Upper lobe of left lung (tissue), 6 donors: ENCODE measurements around the gene STOML1. TPM values are rescaled to one million over a fixed set of nuclear protein-coding genes. Genes with fewer than 3 reads are reported as not detected.
A peak's percentile ranks its signal among the peaks of the same experiment; 100 is the strongest.

Experiments used
- ATAC-seq, 2 donors: fragments of 200-7000 bp; cut with Tn5 transposase; one replicate each; pipeline ENCODE4 v1.9.1; 2022; ENCODE audit warnings: mild to moderate bottlenecking in 2 of 2, moderate library complexity in 2 of 2; ENCODE audit not compliant: low FRiP score in 2 of 2
- DNase-seq, 2 donors: peaks; one replicate each; pipeline ENCODE4 v3.0.0-alpha.2; 2019 to 2020
- H3K27ac ChIP-seq, 4 donors: fragments of 200-600 bp; sonication (generic); one replicate each; pipeline ENCODE4 v1.5.1; 2016 to 2019
- H3K27me3 ChIP-seq, 4 donors: fragments of 200-600 bp; sonication (generic); one replicate each; pipeline ENCODE4 v1.5.1; 2017 to 2019
- H3K36me3 ChIP-seq, 4 donors: fragments of 200-600 bp; sonication (generic); one replicate each; pipeline ENCODE4 v1.5.1; 2016 to 2019
- H3K4me1 ChIP-seq, 4 donors: fragments of 200-600 bp; sonication (generic); one replicate each; pipeline ENCODE4 v1.5.1; 2018 to 2019
- H3K4me3 ChIP-seq, 4 donors: fragments of 200-600 bp; sonication (generic); one replicate each; pipeline ENCODE4 v1.5.1; 2017 to 2019; ENCODE audit warnings: mild to moderate bottlenecking in 2 of 4, moderate library complexity in 1 of 4
- H3K9me3 ChIP-seq, 4 donors: fragments of 200-600 bp; sonication (generic); one replicate each; pipeline ENCODE4 v1.5.1; 2018 to 2019
- EP300 ChIP-seq, 4 donors: sonication (generic); formaldehyde crosslinking; IDR thresholded peaks; one replicate each; pipeline ENCODE4 v1.5.1; 2017; ENCODE audit warnings: antibody characterized with exemption in 4 of 4, control low read depth in 2 of 4
- POLR2A ChIP-seq, 4 donors: fragments of 450-650 bp; IDR thresholded peaks; one replicate each; pipeline ENCODE4 v1.5.1; 2016 to 2017; ENCODE audit warnings: antibody characterized with exemption in 4 of 4, mild to moderate bottlenecking in 2 of 4
- POLR2AphosphoS5 ChIP-seq, 2 donors: sonication (generic); formaldehyde crosslinking; IDR thresholded peaks; one replicate each; pipeline ENCODE4 v1.5.1; 2017; ENCODE audit warnings: antibody characterized with exemption in 2 of 2
- WGBS, 2 donors: methylation state at CpG; one replicate each; pipeline ENCODE4 v1.1.5; 2017 to 2018; 5-methylcytosine and 5-hydroxymethylcytosine counted together
- total RNA-seq, 6 donors: library from RNA; depleted of rRNA in 4 of 6; stranded (reverse); fragments of >200 nt in 4 of 6; gene quantifications; one replicate each; pipeline versions ENCODE4 v1.1.0 to v1.2.1, GENCODE V29; 2016 to 2021
- TF ChIP-seq, protein P1 (sequence below), 6 experiments: fragments of 450-650 bp in 4 of 6; fragments of 200-600 bp in 2 of 6; sonication (generic) in 2 of 6; IDR thresholded peaks; one replicate each; pipeline ENCODE4 v1.5.1; 2016 to 2019; ENCODE audit warnings: antibody characterized with exemption in 6 of 6
- donor health status: DM: no; HTN: no; CAD: no; lungs with moderate emphysema.
- donor health status: DM: no; HTN: yes; CAD: no; lungs with severe emphysema.

The STOML1 gene, protein sequence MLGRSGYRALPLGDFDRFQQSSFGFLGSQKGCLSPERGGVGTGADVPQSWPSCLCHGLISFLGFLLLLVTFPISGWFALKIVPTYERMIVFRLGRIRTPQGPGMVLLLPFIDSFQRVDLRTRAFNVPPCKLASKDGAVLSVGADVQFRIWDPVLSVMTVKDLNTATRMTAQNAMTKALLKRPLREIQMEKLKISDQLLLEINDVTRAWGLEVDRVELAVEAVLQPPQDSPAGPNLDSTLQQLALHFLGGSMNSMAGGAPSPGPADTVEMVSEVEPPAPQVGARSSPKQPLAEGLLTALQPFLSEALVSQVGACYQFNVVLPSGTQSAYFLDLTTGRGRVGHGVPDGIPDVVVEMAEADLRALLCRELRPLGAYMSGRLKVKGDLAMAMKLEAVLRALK
- 10 to 100 TPM; 12.2 to 23.3 (median 18.3) TPM for total RNA-seq

DNA sequence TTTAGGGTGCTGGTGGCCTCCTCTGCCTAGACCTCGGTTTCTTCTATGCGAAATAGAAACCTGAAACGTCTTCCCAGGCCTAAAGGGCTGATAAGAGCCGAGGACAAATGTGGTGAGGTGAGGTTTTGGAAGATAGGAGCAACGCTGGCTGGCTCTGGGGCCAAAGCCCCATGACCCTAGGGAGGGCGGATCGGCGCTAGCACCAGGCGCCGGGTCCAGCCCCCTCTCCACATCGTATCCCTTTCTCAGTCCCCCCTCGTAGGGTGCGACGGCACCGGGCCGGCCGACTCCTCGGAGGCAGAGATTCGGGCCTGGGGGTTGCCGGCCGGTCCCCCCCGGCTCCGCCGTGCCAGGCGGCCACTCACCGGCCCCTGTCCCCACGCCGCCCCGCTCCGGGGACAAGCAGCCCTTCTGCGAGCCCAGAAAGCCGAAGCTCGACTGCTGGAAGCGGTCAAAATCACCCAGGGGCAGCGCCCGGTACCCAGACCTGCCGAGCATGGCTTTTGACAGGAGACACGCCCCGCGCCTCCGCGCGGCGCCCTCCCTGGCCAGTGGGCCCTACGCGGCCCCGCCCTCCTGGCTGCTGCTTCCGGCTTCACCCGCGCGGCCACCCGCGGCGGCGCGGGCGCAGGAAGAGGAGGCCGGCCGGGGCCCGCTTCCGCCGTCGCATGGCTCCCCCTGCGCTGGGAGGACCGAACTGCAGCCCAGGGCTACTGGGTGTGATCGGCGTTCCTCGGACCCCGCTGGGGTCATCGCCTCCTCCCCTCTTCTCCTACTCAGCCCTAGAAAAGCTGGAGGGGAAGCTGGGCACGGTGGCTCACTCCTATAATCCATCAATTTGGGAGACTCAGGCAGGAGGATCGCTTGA, at the start of gene STOML1:
Gene STOML1 (minus strand): TSS at position 570 of the 868 bp plus-strand sequence. CDS start 72 bp downstream, at position 498.
- H3K27ac ChIP-seq: peak within 1 kb of the TSS; percentile 92 to 99 (median 96)
- peaks cover 0 to 6% (median 2%) of the 10 kb centered on the region in 4 donors for H3K36me3 ChIP-seq
- WGBS, 2 donors: 1 to 2% methylated on average over 11 to 38 of the region's 72 CpGs
- DNase-seq (peak; percentile 97 to 99), ATAC-seq (peak; percentile 93 to 94)
- H3K9me3 ChIP-seq: no peaks in the 10 kb centered on the region
- H3K4me3 ChIP-seq: peak within 1 kb of the TSS; percentile 76 to 93 (median 82)
- H3K4me1 ChIP-seq: peaks cover 70 to 82% (median 79%) of the 10 kb centered on the region in 4 donors
- H3K27me3 ChIP-seq: no peaks in the 10 kb centered on the region
- TF ChIP-seq EP300 (IDR thresholded peaks at IDR 0.05) (no peak), POLR2A (IDR thresholded peaks at IDR 0.05) (peak in 2 of 4 donors; percentile 37 to 80), POLR2AphosphoS5 (IDR thresholded peaks at IDR 0.05) (peak; percentile 69 to 79)
- TF ChIP-seq, protein P1, sequence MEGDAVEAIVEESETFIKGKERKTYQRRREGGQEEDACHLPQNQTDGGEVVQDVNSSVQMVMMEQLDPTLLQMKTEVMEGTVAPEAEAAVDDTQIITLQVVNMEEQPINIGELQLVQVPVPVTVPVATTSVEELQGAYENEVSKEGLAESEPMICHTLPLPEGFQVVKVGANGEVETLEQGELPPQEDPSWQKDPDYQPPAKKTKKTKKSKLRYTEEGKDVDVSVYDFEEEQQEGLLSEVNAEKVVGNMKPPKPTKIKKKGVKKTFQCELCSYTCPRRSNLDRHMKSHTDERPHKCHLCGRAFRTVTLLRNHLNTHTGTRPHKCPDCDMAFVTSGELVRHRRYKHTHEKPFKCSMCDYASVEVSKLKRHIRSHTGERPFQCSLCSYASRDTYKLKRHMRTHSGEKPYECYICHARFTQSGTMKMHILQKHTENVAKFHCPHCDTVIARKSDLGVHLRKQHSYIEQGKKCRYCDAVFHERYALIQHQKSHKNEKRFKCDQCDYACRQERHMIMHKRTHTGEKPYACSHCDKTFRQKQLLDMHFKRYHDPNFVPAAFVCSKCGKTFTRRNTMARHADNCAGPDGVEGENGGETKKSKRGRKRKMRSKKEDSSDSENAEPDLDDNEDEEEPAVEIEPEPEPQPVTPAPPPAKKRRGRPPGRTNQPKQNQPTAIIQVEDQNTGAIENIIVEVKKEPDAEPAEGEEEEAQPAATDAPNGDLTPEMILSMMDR (IDR thresholded peaks at IDR 0.05): peak; percentile 97 to 99 (median 98)

DNA sequence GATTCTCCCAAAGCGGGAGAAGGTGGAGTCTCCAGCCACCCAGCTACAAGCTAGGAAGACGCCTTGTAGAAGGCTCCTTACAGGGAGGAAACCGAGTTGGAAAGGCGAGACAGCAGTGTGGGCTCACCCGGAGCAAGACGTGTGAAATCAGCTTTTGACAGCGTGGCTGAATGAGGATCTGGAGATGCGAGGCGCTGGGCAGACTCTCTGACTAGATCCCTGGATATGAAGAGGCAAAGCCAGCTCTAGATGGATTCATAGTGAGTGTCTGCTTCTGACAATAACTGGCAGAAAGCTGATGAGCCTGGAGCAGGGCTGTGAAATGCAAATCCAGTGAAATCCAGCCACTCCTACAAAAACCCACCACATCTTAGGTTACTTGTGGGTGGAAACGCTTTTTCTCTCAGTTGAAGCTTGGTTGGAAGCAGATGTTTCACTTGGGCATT, 49.2 kb upstream of the STOML1 start:
- peaks cover 0 to 68% (median 29%) of the 10 kb centered on the region in 4 donors for H3K36me3 ChIP-seq
- 89 to 90% methylated on average over 9 to 10 of the region's 10 CpGs for WGBS, 2 donors

DNA sequence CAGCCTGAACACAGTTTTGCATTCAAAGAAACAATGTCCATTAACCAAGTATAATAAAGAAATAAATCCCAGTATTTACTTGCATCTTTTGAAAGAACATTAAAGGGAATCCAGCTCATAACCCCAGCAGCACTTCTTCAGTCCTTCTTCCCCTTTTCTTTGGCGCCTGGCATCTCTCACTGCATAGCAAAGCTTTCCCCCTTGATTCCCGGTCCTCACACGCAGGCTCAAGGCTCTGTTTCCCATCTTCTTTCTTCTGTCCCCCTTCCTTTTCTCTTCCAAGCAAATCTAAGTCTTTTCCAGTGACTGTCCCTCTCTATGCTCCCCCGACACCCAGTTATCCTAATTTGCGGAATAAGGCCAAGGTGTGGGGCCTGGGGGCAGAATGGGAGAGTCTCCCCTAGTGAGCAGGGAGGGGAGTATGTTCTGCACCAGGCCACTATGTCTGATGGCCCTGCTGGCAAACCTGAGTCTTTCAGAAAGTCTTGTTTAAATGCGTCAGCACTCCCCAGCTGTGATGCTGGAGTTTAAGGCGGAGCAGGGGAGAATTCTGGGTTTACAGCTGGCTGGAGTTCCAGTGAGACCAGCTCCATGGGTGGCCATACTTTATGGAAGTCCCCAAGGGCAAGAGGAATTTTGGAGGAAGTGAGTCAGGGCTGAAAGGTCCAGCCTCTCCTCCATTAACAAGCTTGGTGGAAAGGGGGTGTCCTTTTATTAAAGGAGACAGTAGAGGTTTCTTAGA, 48.2 kb upstream of the STOML1 start:
- ATAC-seq (peak in 1 of 2 donors; percentile 82), DNase-seq (no peak)
- peaks cover 27 to 33% (median 32%) of the 10 kb centered on the region in 4 donors for H3K4me1 ChIP-seq
- H3K4me3 ChIP-seq: no peak overlapping the region
- peak overlapping the region; percentile 48 to 65 (median 60) for H3K27ac ChIP-seq
- no peaks in the 10 kb centered on the region for H3K27me3 ChIP-seq
- TF ChIP-seq POLR2AphosphoS5 (IDR thresholded peaks at IDR 0.05): peak in 1 of 2 donors; percentile 41
- TF ChIP-seq, protein P1 (IDR thresholded peaks at IDR 0.05): no peak
- peaks cover 2 to 78% (median 38%) of the 10 kb centered on the region in 4 donors for H3K36me3 ChIP-seq
- 85 to 86% methylated on average over 7 of the region's 7 CpGs for WGBS, 2 donors
- H3K9me3 ChIP-seq: no peaks in the 10 kb centered on the region

More for the DNA sequence above, 49.2 kb upstream of the STOML1 start:
- ATAC-seq: no peak
- H3K4me3 ChIP-seq: no peak overlapping the region
- peaks cover 23 to 33% (median 32%) of the 10 kb centered on the region in 4 donors for H3K4me1 ChIP-seq
- no peak for DNase-seq
- H3K9me3 ChIP-seq: no peaks in the 10 kb centered on the region
- no peaks in the 10 kb centered on the region for H3K27me3 ChIP-seq
- H3K27ac ChIP-seq: peak overlapping the region in 3 of 4 donors; percentile 55 to 65 (median 64)
- TF ChIP-seq, protein P1 (IDR thresholded peaks at IDR 0.05): no peak
- TF ChIP-seq POLR2A (IDR thresholded peaks at IDR 0.05): no peak
- no peak for TF ChIP-seq POLR2AphosphoS5 (IDR thresholded peaks at IDR 0.05)
- TF ChIP-seq EP300 (IDR thresholded peaks at IDR 0.05): no peak

DNA sequence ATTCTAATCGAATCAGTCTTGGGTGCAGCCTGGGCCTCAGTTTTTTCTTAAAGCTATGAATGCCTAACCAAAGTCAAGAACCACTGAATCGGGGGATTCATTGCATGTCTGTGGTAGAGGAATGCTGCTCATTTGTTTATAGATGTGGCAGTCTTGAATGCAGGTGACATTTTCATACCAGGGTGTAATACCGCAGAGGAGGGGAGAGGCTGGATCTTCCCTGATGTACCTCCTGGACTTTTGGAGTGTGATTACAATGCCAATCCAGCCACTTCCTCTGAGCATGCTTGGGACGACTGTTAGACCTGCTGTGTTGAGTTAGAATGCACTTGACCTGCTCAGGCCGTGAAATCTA, 47.5 kb upstream of the STOML1 start:
- TF ChIP-seq, protein P1 (IDR thresholded peaks at IDR 0.05): no peak
- TF ChIP-seq EP300 (IDR thresholded peaks at IDR 0.05): no peak
- TF ChIP-seq POLR2AphosphoS5 (IDR thresholded peaks at IDR 0.05): no peak
- no peak for TF ChIP-seq POLR2A (IDR thresholded peaks at IDR 0.05)
- Histone ChIP-seq H3K27ac (peak overlapping the region in 3 of 4 donors; percentile 48 to 55 (median 54)), H3K9me3 (no peaks in the 10 kb centered on the region), H3K4me3 (no peak overlapping the region), H3K36me3 (peaks cover 8 to 78% (median 41%) of the 10 kb centered on the region in 4 donors), H3K4me1 (peaks cover 27 to 32% (median 31%) of the 10 kb centered on the region in 4 donors), H3K27me3 (no peaks in the 10 kb centered on the region)
- 77 to 81% methylated on average over 4 to 5 of the region's 5 CpGs for WGBS, 2 donors
- ATAC-seq (no peak), DNase-seq (no peak)
